H1 (cell line): ENCODE measurements around the gene DNAJC11. TPM values are rescaled to one million over a fixed set of nuclear protein-coding genes. Genes with fewer than 3 reads are reported as not detected.
A peak's percentile ranks its signal among the peaks of the same experiment; 100 is the strongest.

Experiments used
- BACH1 ChIP-seq: IDR thresholded peaks from 2 replicates; pipeline ENCODE4 v1.6.1; 2012; ENCODE audit warnings: low read length, improper control_type of control experiment
- CBX5 ChIP-seq: fragments of 300-800, 300-1000 bp; sonication (generic); IDR thresholded peaks from 2 replicates; pipeline ENCODE4 v1.7.1; 2016; ENCODE audit warnings: antibody characterized with exemption, low read length, low read depth
- CEBPB ChIP-seq: IDR thresholded peaks from 2 replicates; pipeline ENCODE4 v1.6.1; 2012; ENCODE audit warnings: low read depth, low read length
- CHD1 ChIP-seq: IDR thresholded peaks from 2 replicates; pipeline ENCODE4 v1.6.1; 2012; ENCODE audit warnings: low read depth, low read length, improper control_type of control experiment
- CREB1 ChIP-seq: IDR thresholded peaks from 2 replicates; pipeline ENCODE4 v1.6.1; 2012; ENCODE audit warnings: inconsistent platforms
- CTBP2 ChIP-seq: IDR thresholded peaks from 2 replicates; pipeline ENCODE4 v1.7.0; 2011; ENCODE audit warnings: borderline replicate concordance, mild to moderate bottlenecking, moderate library complexity, mixed read lengths, low read length; ENCODE audit not compliant: insufficient read depth, insufficient read length
- EGR1 ChIP-seq: IDR thresholded peaks from 2 replicates; pipeline ENCODE4 v1.6.1; 2011; ENCODE audit warnings: low read depth, low read length, borderline replicate concordance
- HDAC2 ChIP-seq, 2 experiments: fragments of 300-600 bp in 1 of 2; sonication (generic) in 1 of 2; IDR thresholded peaks; 2 replicates each; pipeline ENCODE4 v1.6.1; 2011 to 2012; ENCODE audit warnings: low read depth in 2 of 2, low read length in 2 of 2, mild to moderate bottlenecking in 2 of 2, moderate library complexity in 2 of 2, borderline replicate concordance in 1 of 2, inconsistent platforms in 1 of 2
- HDAC6 ChIP-seq: IDR thresholded peaks from one replicate; pipeline ENCODE4 v1.7.1; 2012; ENCODE audit warnings: low read depth, mild to moderate bottlenecking, inconsistent platforms, low read length, moderate library complexity
- JUN ChIP-seq: IDR thresholded peaks from 2 replicates; pipeline ENCODE4 v1.6.1; 2011; ENCODE audit warnings: low read depth, mild to moderate bottlenecking, improper control_type of control experiment, low read length
- KDM4A ChIP-seq: IDR thresholded peaks from one replicate; pipeline ENCODE4 v1.7.1; 2012; ENCODE audit warnings: low read depth, mild to moderate bottlenecking, moderate library complexity, low read length, inconsistent platforms; ENCODE audit not compliant: severe bottlenecking
- KDM5A ChIP-seq: fragments of 200-600 bp; IDR thresholded peaks from 2 replicates; pipeline ENCODE4 v1.7.1; 2012; ENCODE audit warnings: mild to moderate bottlenecking, low read length, inconsistent platforms, mixed read lengths
- MAFK ChIP-seq: IDR thresholded peaks from 2 replicates; pipeline ENCODE4 v1.6.1; 2012; ENCODE audit warnings: low read depth, mild to moderate bottlenecking, improper control_type of control experiment, low read length
- POLR2AphosphoS5 ChIP-seq: IDR thresholded peaks from 2 replicates; pipeline ENCODE4 v1.6.1; 2011; ENCODE audit warnings: low read depth, low read length
- POU5F1 ChIP-seq: IDR thresholded peaks from 2 replicates; pipeline ENCODE4 v1.6.1; 2011; ENCODE audit warnings: low read depth, mild to moderate bottlenecking, low read length, moderate library complexity
- SIX5 ChIP-seq: IDR thresholded peaks from 2 replicates; pipeline ENCODE4 v1.6.1; 2011; ENCODE audit warnings: mild to moderate bottlenecking, low read depth, low read length
- SP2 ChIP-seq: IDR thresholded peaks from 2 replicates; pipeline ENCODE4 v1.6.1; 2012; ENCODE audit warnings: mild to moderate bottlenecking, low read length, inconsistent platforms
- SUZ12 ChIP-seq: fragments of 200-600 bp; sonication (generic); IDR thresholded peaks from 2 replicates; pipeline ENCODE4 v1.6.1; 2012; ENCODE audit warnings: mild to moderate bottlenecking, inconsistent platforms, low read length, moderate library complexity, mixed read lengths
- TAF1 ChIP-seq: IDR thresholded peaks from 2 replicates; pipeline ENCODE4 v1.6.1; 2011; ENCODE audit warnings: mild to moderate bottlenecking, low read depth, low read length
- TEAD4 ChIP-seq: IDR thresholded peaks from 2 replicates; pipeline ENCODE4 v1.6.1; 2012; ENCODE audit warnings: low read depth, low read length, inconsistent platforms, mixed read lengths
- YY1 ChIP-seq: IDR thresholded peaks from 2 replicates; pipeline ENCODE4 v1.6.1; 2011; ENCODE audit warnings: low read depth, mild to moderate bottlenecking, low read length
- ZNF274 ChIP-seq: IDR thresholded peaks from 2 replicates; pipeline ENCODE4 v1.7.0; 2012; ENCODE audit warnings: low read length, borderline replicate concordance; ENCODE audit errors: extremely low read depth
- polyA plus RNA-seq, 7 experiments: library from polyadenylated mRNA; depleted of rRNA in 3 of 7; stranded (reverse) in 5 of 7; unstranded in 2 of 7; fragments of >200 nt in 5 of 7; fragments of 200-250 nt in 2 of 7; gene quantifications; 1 replicate in 5 of 7; 2 replicates in 1 of 7; 4 replicates in 1 of 7; pipeline versions ENCODE4 v1.2.1 to v1.2.3, GENCODE V29; 2011 to 2013; ENCODE audit warnings: missing spikeins in 2 of 7, mixed read lengths in 2 of 7
- total RNA-seq: library from RNA; stranded (reverse); fragmentation: NEBNext Ultra II Directional; extraction: Animal tissue kit (Norgen Biotek cat#: 25700); gene quantifications from 2 replicates; pipeline ENCODE4 v1.2.1, GENCODE V29; 2021
- TF ChIP-seq, protein P1 (sequence below): IDR thresholded peaks from 2 replicates; pipeline ENCODE4 v1.6.1; 2011; ENCODE audit warnings: low read length, improper control_type of control experiment
- TF ChIP-seq, protein P2 (sequence below): IDR thresholded peaks from 2 replicates; pipeline ENCODE4 v1.6.1; 2012; ENCODE audit warnings: inconsistent platforms

DNAJC11 gene
- total and polyA plus RNA-seq, 2 of the 8 experiments (the other 6 are each of a cell fraction or from before 2014, with no cell fraction given), result 43.9 to 90.9 TPM

DNA sequence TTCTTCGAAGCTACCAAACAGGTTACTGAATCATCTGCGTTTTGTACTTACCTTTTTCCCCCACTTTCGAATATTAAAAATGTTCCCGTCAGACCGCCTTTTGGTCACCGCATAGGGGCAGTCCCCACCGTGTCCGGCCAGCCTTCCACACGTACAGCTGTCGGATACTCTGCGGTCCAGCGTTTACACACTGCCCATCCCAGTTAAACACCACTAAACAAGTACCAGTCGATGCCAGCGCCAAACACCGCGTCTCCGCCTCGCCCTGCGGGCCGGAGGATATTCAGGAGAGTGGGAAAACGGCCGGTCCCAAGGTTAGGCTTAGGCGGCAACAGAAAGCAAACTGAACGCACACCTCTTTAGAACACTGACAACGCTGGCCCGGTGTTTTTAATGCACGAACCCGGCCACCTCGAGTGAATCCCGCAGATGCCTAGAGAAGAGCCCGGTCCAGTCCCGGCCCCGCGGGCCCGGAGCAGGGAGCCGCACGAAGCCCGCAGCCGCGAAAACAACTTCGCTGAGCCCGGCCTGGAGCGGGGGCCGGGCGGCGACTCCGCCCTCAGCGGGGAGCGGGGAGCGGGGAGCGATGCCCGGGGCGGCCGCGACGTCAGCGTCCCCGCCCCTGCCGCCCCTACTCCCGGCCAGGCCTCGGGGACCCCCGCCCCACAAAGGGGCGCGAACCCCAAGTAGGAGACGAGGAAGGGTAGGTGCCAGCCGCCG is 88.8 kb downstream of the DNAJC11 start (continued):
- TF ChIP-seq, protein P1, sequence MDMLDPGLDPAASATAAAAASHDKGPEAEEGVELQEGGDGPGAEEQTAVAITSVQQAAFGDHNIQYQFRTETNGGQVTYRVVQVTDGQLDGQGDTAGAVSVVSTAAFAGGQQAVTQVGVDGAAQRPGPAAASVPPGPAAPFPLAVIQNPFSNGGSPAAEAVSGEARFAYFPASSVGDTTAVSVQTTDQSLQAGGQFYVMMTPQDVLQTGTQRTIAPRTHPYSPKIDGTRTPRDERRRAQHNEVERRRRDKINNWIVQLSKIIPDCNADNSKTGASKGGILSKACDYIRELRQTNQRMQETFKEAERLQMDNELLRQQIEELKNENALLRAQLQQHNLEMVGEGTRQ, result no peak
- TF ChIP-seq JUN, result no peak
- TF ChIP-seq SIX5, result no peak
- TF ChIP-seq POU5F1, result no peak
- TF ChIP-seq HDAC2 (IDR thresholded peaks at IDR 0.05; ENCODE audit: borderline replicate concordance in 1 of 2, low read depth in 2 of 2, low read length in 2 of 2), result no peak; a peak in 1 of 4 replicates
- TF ChIP-seq, protein P2, sequence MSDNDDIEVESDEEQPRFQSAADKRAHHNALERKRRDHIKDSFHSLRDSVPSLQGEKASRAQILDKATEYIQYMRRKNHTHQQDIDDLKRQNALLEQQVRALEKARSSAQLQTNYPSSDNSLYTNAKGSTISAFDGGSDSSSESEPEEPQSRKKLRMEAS, result no peak
- no peak for TF ChIP-seq SUZ12
- no peak for TF ChIP-seq CTBP2
- no peak for TF ChIP-seq TEAD4
- TF ChIP-seq CBX5, result no peak
- TF ChIP-seq EGR1, result no peak
- peak; percentile 42; the same call in 1 of the 2 replicates for TF ChIP-seq TAF1
- TF ChIP-seq SP2, result no peak
- TF ChIP-seq CREB1, result no peak; the same call in 1 of the 2 replicates
- no peak for TF ChIP-seq YY1
- TF ChIP-seq KDM4A, result peak; percentile 38
- no peak for TF ChIP-seq POLR2AphosphoS5
- TF ChIP-seq KDM5A, result no peak
- TF ChIP-seq CEBPB, result no peak
- TF ChIP-seq ZNF274, result no peak
- TF ChIP-seq HDAC6, result no peak
- no peak for TF ChIP-seq BACH1
- TF ChIP-seq CHD1, result no peak
- TF ChIP-seq MAFK, result no peak
